IMR-90 (cell line): ENCODE data around the gene BRPF3. TPM values are rescaled to one million over a fixed set of nuclear protein-coding genes. Genes with fewer than 3 reads are reported as not detected.

Experiments
- ATAC-seq: fragments of 200-7000 bp; cut with Tn5 transposase; 2 replicates; pipeline ENCODE4 v1.9.1; 2020; ENCODE audit warnings: low read depth, mild to moderate bottlenecking, moderate library complexity
- BruUV-seq: library from RNA; stranded (reverse); fragments of 400-500 nt; replicated peaks from 2 replicates; lab custom pipeline; 2021; lab: Mats Ljungman, UMichigan
- CTCF ChIA-PET: fragments of 300-600 bp; formaldehyde crosslinking; extraction: SDS; loops from one replicate; lab custom pipeline; 2021; ENCODE audit warnings: antibody characterized with exemption; lab: Yijun Ruan, JAX
- POLR2A ChIA-PET: fragments of 300-600 bp; sonication (Branson Sonifier 250); formaldehyde crosslinking; loops from one replicate; lab custom pipeline; 2022; ENCODE audit warnings: antibody characterized with exemption; ENCODE audit not compliant: unreplicated experiment; lab: Charles Lee
- DNase-seq: peaks from one replicate; pipeline ENCODE4 v3.0.0; 2013
- H2AFZ ChIP-seq: replicated peaks from 2 replicates; pipeline ENCODE3; 2013; ENCODE audit warnings: low read length, mild to moderate bottlenecking; ENCODE audit not compliant: poor library complexity
- H2AK5ac ChIP-seq: 2 replicates; pipeline ENCODE4 v1.6.1; 2013; ENCODE audit warnings: low read depth, low read length, inconsistent platforms
- H2AK9ac ChIP-seq: replicated peaks from 2 replicates; pipeline ENCODE3; 2013; ENCODE audit warnings: mild to moderate bottlenecking, low read depth, low read length, moderate library complexity; ENCODE audit not compliant: poor library complexity
- H2BK120ac ChIP-seq: 2 replicates; pipeline ENCODE4 v1.6.1; 2013; ENCODE audit warnings: low read depth, low read length, inconsistent platforms
- H2BK15ac ChIP-seq: 3 replicates; pipeline ENCODE4 v1.6.1; 2013; ENCODE audit warnings: low read depth, low read length, inconsistent platforms
- H2BK20ac ChIP-seq: 2 replicates; pipeline ENCODE4 v1.6.1; 2013; ENCODE audit warnings: low read depth, mild to moderate bottlenecking, inconsistent platforms, low read length, moderate library complexity
- H2BK5ac ChIP-seq: 2 replicates; pipeline ENCODE4 v1.6.1; 2013; ENCODE audit warnings: mild to moderate bottlenecking, low read depth, low read length, inconsistent platforms; ENCODE audit not compliant: poor library complexity, severe bottlenecking
- H3K14ac ChIP-seq: replicated peaks from 2 replicates; pipeline ENCODE4 v1.6.1; 2013; ENCODE audit warnings: low read depth, low read length, inconsistent platforms
- H3K18ac ChIP-seq: 2 replicates; pipeline ENCODE4 v1.6.1; 2013; ENCODE audit warnings: low read depth, low read length, control low read depth
- H3K23ac ChIP-seq: 2 replicates; pipeline ENCODE4 v1.6.1; 2013; ENCODE audit warnings: low read depth, low read length, inconsistent platforms
- H3K27ac ChIP-seq: 2 replicates; pipeline ENCODE4 v1.5.1; 2013; ENCODE audit warnings: mild to moderate bottlenecking, control low read depth, low read length; ENCODE audit not compliant: insufficient read depth
- H3K27me3 ChIP-seq: 2 replicates; pipeline ENCODE4 v1.6.1; 2013; ENCODE audit warnings: low read length; ENCODE audit not compliant: control insufficient read depth, insufficient read depth
- H3K36me3 ChIP-seq: 2 replicates; pipeline ENCODE4 v1.6.1; 2013; ENCODE audit warnings: low read length, mixed read lengths; ENCODE audit not compliant: control insufficient read depth, insufficient read depth
- H3K4ac ChIP-seq: 2 replicates; pipeline ENCODE4 v1.6.1; 2013; ENCODE audit warnings: low read depth, low read length, inconsistent platforms
- H3K4me1 ChIP-seq: 2 replicates; pipeline ENCODE4 v1.6.1; 2013; ENCODE audit warnings: low read length, mixed read lengths; ENCODE audit not compliant: control insufficient read depth, insufficient read depth
- H3K4me2 ChIP-seq: 2 replicates; pipeline ENCODE4 v1.6.1; 2013; ENCODE audit warnings: low read depth, mild to moderate bottlenecking, control low read depth, low read length, moderate library complexity
- H3K4me3 ChIP-seq: 2 replicates; pipeline ENCODE4 v1.5.1; 2013; ENCODE audit warnings: low read depth, mild to moderate bottlenecking, control low read depth, low read length, moderate library complexity; ENCODE audit not compliant: insufficient read depth
- H3K56ac ChIP-seq: 2 replicates; pipeline ENCODE4 v1.6.1; 2013; ENCODE audit warnings: low read length, inconsistent platforms; ENCODE audit not compliant: insufficient read depth; ENCODE audit errors: extremely low read depth
- H3K79me1 ChIP-seq, 2 experiments: 2 replicates each; pipeline ENCODE4 v1.6.1; 2013; ENCODE audit warnings: low read length in 2 of 2, inconsistent platforms in 1 of 2, low read depth in 1 of 2
- H3K9ac ChIP-seq: 2 replicates; pipeline ENCODE4 v1.6.1; 2013; ENCODE audit warnings: low read depth, low read length, control low read depth
- H3K9me1 ChIP-seq: 2 replicates; pipeline ENCODE4 v1.6.1; 2013; ENCODE audit warnings: low read length, inconsistent platforms; ENCODE audit not compliant: insufficient read depth
- H3K9me3 ChIP-seq: 2 replicates; pipeline ENCODE4 v1.6.1; 2013; ENCODE audit warnings: low read length; ENCODE audit not compliant: control insufficient read depth, insufficient read depth
- H4K20me1 ChIP-seq: 2 replicates; pipeline ENCODE4 v1.6.1; 2013; ENCODE audit warnings: low read length, inconsistent platforms; ENCODE audit not compliant: insufficient read depth
- H4K5ac ChIP-seq: 2 replicates; pipeline ENCODE4 v1.6.1; 2013; ENCODE audit warnings: mild to moderate bottlenecking, low read depth, low read length, control low read depth
- H4K8ac ChIP-seq, 2 experiments: 2 replicates each; pipeline ENCODE4 v1.6.1; 2013; ENCODE audit warnings: low read depth in 2 of 2, low read length in 2 of 2, control low read depth in 1 of 2, inconsistent platforms in 1 of 2
- H4K91ac ChIP-seq: 2 replicates; pipeline ENCODE4 v1.6.1; 2013; ENCODE audit warnings: low read depth, low read length, inconsistent platforms; ENCODE audit not compliant: insufficient read depth
- BHLHE40 ChIP-seq: fragments of 150-350 bp; IDR thresholded peaks from 2 replicates; pipeline ENCODE4 v1.6.1; 2016; ENCODE audit warnings: mild to moderate bottlenecking, low read depth, low read length
- CEBPB ChIP-seq: IDR thresholded peaks from 2 replicates; pipeline ENCODE4 v1.6.1; 2012; ENCODE audit warnings: low read depth, low read length, improper control_type of control experiment
- CHD1 ChIP-seq: IDR thresholded peaks from 2 replicates; pipeline ENCODE4 v1.6.1; 2012; ENCODE audit warnings: low read depth, low read length, improper control_type of control experiment
- ELK1 ChIP-seq: fragments of 150-350 bp; IDR thresholded peaks from 2 replicates; pipeline ENCODE4 v1.6.1; 2016; ENCODE audit warnings: low read depth, mild to moderate bottlenecking, low read length, moderate library complexity, borderline replicate concordance
- FOS ChIP-seq: fragments of 150-350 bp; IDR thresholded peaks from 2 replicates; pipeline ENCODE4 v1.6.1; 2016; ENCODE audit warnings: low read depth, low read length
- MAZ ChIP-seq: IDR thresholded peaks from 2 replicates; pipeline ENCODE4 v1.6.1; 2012; ENCODE audit warnings: low read depth, mild to moderate bottlenecking, low read length, improper control_type of control experiment, moderate library complexity, borderline replicate concordance
- RAD21 ChIP-seq: IDR thresholded peaks from 2 replicates; pipeline ENCODE4 v1.6.1; 2012; ENCODE audit warnings: low read length, improper control_type of control experiment
- RCOR1 ChIP-seq: IDR thresholded peaks from 2 replicates; pipeline ENCODE4 v1.6.1; 2012; ENCODE audit warnings: mild to moderate bottlenecking, low read length, improper control_type of control experiment; ENCODE audit not compliant: insufficient replicate concordance
- RFX5 ChIP-seq: IDR thresholded peaks from 2 replicates; pipeline ENCODE4 v1.8.0; 2012; ENCODE audit warnings: low read depth, mild to moderate bottlenecking, low read length, moderate library complexity
- SMC3 ChIP-seq: fragments of 150-350 bp; IDR thresholded peaks from 2 replicates; pipeline ENCODE4 v1.6.1; 2016; ENCODE audit warnings: low read depth, mild to moderate bottlenecking, antibody characterized with exemption, low read length, moderate library complexity
- WGBS, 2 experiments: methylation state at CpG; one replicate each; pipeline versions ENCODE4 v1.1.5 to v1.1.7; 2013; ENCODE audit warnings: missing lambda C conversion rate in 2 of 2; ENCODE audit not compliant: insufficient read length in 1 of 2; ENCODE audit errors: extremely low coverage in 2 of 2; 5-methylcytosine and 5-hydroxymethylcytosine counted together
- dilution Hi-C: fragments of 300-500 bp; cut with HindIII; formaldehyde crosslinking; loops from one replicate; pipeline ENCODE4 v1.14.3; 2018; ENCODE audit warnings: low sequenced_read_pairs; ENCODE audit not compliant: unreplicated experiment
- in situ Hi-C: fragments of 300-500 bp; cut with MboI; formaldehyde crosslinking; loops from 3 replicates; pipeline ENCODE4 v1.14.3; 2019; ENCODE audit warnings: low sequenced_read_pairs, inconsistent platforms, mixed read lengths
- intact Hi-C: fragments of 100-400 bp; cut with micrococcal nuclease; formaldehyde crosslinking; loops from 2 replicates; pipeline ENCODE4 v1.10.0; 2022
- polyA plus RNA-seq, 3 experiments: library from polyadenylated mRNA; depleted of rRNA; stranded (reverse); fragments of >200 nt; gene quantifications; 2 replicates each; pipeline ENCODE4 v1.2.3, GENCODE V29; 2012; ENCODE audit warnings: low replicate concordance in 1 of 3
- total RNA-seq: library from RNA; depleted of rRNA; stranded (reverse); fragments of >200 nt; gene quantifications from 2 replicates; pipeline ENCODE4 v1.2.3, GENCODE V29; 2012

The BRPF3 gene
- total and polyA plus RNA-seq, 2 of the 4 experiments (the other 2 are of a cell fraction): 10.2 to 17.2 TPM

DNA sequence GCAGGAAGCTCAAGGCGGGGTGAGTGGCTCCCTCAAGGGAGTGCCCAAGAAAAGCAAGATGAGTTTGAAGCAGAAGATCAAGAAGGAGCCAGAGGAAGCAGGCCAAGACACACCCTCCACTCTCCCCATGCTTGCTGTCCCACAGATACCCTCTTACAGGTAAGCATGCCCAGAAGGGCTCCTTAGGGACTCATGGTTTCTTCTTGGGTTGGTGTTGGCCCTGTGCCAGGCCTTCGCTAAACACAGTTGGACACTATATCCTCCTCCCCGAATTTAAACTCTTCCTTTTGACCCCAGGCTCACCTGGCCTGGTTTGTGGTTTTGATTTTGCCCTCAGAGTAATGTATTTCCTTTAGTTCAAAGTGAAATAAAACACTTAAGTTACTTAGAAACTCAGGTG is 5.1 kb downstream of the BRPF3 start:
- no peak overlapping the region for H2BK5ac ChIP-seq
- H3K9me1 ChIP-seq: peaks cover 29% of the 10 kb centered on the region
- H3K4me2 ChIP-seq: no peak overlapping the region
- ChIA-PET POLR2A (no interaction called here), CTCF (no interaction called here)
- H3K27me3 ChIP-seq: no peaks in the 10 kb centered on the region
- peaks cover 70 to 93% of the 10 kb centered on the region in 2 experiments for H3K79me1 ChIP-seq
- no peak overlapping the region for H3K9ac ChIP-seq
- H3K27ac ChIP-seq: no peak overlapping the region
- ATAC-seq (no peak), DNase-seq (no peak)
- H2BK15ac ChIP-seq: no peak overlapping the region
- intact Hi-C loops (no loop called here), in situ Hi-C loops (loop anchor here (5.0 kb wide), 1 partner anchor 79 kb away; no protein-coding TSS in a partner anchor), dilution Hi-C loops (no loop called here)
- H2AFZ ChIP-seq: no peak overlapping the region
- H4K91ac ChIP-seq: no peak overlapping the region
- no peak overlapping the region for H3K4ac ChIP-seq
- peaks cover 51% of the 10 kb centered on the region for H3K36me3 ChIP-seq
- H2AK5ac ChIP-seq: no peak overlapping the region
- H4K8ac ChIP-seq: no peak overlapping the region
- no peak overlapping the region for H3K14ac ChIP-seq
- no peak overlapping the region for H3K18ac ChIP-seq
- TF ChIP-seq RFX5 (no peak), MAZ (no peak), BHLHE40 (no peak), SMC3 (no peak), ELK1 (no peak), CHD1 (no peak), CEBPB (no peak), RCOR1 (no peak), RAD21 (no peak), FOS (no peak)
- peaks cover 4% of the 10 kb centered on the region; the same call in 1 of the 2 replicates for H3K4me1 ChIP-seq
- H2BK120ac ChIP-seq: no peak overlapping the region
- H4K20me1 ChIP-seq: peaks cover 83% of the 10 kb centered on the region
- BruUV-seq: no TSS peak
- H4K5ac ChIP-seq: no peak overlapping the region
- H2BK20ac ChIP-seq: no peak overlapping the region
- H2AK9ac ChIP-seq: no peak overlapping the region
- no peaks in the 10 kb centered on the region for H3K9me3 ChIP-seq
- no peak overlapping the region for H3K23ac ChIP-seq
- H3K4me3 ChIP-seq: no peak overlapping the region
- WGBS, 2 experiments: no CpG with 5 or more reads among the region's 3 CpGs
- no peak overlapping the region for H3K56ac ChIP-seq
